DMS153 (cell line): ENCODE measurements around the gene TRPT1.

Source experiments
- DNase-seq: peaks from one replicate; lab custom pipeline; 2025; lab: John Stamatoyannopoulos, UW

Gene TRPT1

DNA sequence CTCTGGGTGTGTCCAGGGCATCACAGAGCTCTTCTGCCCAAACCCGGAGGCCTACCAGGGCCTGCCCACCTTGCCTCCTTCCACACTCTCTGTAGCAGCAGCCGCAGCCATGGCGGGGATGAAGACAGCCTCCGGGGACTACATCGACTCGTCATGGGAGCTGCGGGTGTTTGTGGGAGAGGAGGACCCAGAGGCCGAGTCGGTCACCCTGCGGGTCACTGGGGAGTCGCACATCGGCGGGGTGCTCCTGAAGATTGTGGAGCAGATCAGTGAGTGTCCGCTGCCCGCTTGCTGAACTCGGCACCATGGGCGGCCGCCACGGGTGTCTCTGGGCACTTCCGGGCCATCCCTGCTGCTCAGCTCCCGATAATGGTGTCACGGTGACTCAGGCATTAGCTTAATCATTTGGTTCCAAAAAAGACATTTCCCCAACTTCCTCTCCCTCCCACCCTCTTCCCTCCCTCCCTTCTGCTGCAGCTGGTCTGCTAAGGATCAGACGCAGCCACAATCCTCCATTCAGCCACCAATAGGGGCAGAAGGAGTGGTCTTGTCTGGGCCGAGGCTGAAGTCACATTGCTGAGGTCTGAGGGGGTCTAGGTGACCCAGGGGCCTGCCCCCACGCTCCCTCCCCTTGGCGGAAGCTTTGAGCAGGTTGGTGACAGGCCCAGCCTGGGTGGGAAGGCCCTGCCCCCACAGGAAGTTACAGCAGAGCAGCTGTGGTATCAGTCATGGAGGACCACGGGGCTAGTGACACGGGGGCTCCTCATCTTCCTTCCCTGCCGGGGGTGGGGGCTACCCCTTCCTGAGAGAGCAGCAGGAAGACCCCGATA lies 18.5 kb downstream of the TRPT1 start:
- no peak for DNase-seq

DNA sequence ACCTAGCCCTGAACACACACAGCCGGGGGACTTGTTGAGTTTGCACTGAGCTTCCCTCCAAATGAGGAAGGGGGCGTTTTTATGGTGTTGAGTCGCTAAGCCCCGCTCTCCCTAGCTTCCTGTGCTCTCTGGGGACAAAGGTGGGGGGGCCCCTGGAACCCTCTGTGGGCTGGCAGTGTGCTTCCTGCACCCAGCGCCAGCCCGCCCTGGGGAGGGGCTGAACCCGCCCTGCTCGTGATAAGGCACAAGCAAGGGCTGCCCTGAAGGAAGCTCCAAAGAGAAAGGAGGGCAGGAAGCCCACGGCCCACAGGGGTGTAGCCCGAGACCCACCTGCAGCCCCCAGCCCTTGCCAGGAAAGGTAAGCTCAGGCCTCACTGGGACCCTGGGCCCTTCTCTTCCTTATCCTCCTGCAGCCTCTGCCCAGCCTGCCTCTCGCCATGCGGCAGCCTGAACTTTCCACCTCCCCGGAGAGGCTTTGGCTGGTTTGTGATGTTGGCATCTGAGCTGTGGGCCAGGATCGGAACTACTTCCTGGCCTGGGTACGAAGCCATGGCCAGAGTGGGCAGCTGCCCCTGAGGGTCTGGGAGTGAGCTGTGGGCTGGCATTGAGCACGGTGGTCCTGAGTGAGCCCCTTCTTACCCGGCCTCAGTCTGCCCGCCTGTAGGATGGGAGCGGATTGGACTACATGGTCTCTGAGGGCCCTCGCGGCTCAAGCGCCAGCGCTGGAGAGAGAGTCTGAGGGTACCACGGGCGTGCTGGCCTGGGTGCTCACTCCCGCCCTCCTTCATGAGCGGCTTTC lies 19.3 kb downstream of the TRPT1 start, which contains the start of gene FERMT3:
Gene FERMT3, plus strand, starts transcription at position 265 of the 799 bp plus-strand sequence. CDS start 644 bp downstream, outside the sequence.
- no peak for DNase-seq

DNA sequence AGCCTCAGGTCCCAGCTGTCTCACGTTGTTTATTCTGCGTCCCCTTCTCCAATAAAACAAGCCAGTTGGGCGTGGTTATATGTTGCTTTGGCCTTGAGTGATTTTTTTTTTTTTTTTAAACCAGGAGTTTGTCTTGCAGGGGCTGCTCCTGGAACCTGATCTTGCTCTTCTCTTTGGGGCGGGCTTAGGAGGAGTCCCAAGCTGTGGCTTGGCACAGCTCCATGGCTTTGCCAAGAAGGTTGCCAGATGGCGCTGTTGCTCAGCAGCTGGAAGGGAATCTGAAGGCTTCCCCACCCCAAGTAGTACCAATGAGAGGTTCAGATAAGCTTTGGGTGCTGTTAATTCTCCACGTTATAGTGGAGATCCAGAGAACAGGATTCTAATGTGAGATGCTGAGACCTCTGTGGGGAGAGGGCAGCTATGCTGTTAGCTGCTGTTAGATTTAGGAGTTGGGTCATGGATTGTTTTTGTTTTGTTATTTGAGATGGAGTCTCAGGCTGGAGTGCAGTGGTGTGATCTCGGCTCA lies 21.5 kb downstream of the TRPT1 start:
- DNase-seq, result peak; percentile 71

DNA sequence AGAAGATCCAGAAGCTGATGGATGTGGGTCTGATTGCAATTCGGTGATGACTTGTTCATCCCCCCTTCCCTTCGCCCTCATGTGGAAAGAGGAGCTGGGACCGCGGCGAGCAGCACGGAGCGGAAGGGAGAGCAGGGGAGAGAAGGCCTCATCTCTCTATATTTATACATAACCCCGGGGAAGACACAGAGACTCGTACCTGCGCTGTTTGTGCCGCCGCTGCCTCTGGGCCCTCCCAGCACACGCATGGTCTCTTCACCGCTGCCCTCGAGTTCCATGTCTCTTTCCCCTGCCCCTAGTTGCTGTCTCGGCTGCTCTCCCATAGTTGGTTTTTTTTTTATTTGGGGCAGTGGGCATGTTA lies 21.9 kb downstream of the TRPT1 start:
- no peak for DNase-seq

DNA sequence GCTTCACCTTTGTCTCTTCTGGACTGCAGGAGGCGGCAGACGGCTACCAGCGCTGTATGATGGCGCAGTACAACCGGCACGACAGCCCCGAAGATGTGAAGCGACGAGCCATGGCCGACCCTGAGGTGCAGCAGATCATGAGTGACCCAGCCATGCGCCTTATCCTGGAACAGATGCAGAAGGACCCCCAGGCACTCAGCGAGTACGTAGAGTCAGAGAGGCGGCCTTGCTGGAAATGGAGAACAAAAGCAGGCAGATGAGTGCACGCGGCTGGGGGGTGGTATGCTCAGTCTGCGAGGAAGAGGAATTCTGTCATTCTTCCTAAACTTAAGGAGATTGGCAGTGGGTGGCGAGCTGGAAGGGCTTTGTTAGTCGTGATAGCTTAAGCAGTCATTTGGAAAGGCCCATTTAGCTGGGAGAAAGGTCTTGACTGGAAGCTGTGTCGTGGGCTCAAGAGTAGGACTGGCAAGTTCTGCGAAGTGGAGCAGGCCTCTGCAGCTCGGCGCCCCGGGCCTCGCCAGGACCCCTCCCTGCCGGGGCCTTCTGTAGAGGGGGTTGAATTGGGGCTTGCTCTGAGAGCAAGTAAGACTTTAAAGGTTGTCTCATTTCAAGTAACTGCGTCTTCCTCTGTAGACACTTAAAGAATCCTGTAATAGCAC lies 22.4 kb downstream of the TRPT1 start:
- no peak for DNase-seq

DNA sequence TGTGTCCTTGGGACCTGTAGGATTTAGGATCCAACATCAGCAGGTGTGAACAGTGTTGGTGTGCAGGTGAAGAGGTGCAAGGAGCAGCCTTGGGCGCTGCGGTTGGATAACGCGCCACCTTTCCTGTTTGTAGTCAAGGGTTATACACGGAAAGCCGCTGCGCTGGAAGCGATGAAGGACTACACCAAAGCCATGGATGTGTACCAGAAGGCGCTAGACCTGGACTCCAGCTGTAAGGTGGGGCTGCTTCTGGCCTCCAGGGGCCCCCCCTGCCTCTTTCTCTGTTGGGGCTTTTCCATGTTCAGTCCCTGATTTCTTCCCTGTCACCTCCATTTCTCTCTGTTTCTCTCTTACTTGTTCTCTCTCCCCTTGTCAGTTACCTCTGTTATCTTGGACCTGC lies 23.0 kb downstream of the TRPT1 start:
- DNase-seq, result no peak

DNA sequence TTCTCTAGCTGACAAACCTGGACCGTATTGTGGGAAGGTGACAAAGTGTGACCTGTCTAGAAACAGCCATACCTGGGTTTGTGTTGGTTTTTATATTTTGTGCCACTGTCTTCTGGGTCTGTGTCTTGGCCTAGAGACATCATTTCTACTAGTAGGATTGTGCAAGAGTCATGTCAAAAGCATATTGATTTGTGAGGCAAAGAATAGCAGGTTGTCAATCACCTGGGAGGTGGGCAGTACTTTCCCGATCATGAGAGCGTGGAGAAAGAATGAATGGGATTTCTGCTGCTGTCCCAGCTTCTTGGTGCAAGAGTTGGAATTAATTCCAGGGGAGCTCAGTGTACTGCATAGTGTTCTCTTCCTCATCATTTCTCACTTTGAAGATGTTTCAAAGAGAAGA lies 24.4 kb downstream of the TRPT1 start:
- DNase-seq, result no peak

DNA sequence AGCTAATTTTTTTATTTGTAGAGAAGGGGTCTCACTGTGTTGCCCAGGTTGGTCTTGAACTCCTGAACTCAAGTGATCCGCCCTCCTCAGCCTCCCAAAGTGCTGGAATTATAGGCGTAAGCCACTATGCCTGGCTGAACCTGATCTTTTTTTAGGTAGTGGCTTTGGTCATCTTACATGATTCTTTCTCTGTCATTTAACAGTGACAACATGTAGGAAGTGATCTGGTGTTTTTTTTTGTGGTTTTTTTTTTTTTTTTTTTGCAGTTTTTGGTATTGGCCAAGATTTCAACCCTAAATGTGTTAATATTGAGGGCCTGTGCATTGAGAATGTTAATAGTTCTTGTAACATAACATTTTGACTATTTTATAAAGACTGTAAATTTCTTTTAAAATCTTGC lies 27.5 kb downstream of the TRPT1 start:
- no peak for DNase-seq

DNA sequence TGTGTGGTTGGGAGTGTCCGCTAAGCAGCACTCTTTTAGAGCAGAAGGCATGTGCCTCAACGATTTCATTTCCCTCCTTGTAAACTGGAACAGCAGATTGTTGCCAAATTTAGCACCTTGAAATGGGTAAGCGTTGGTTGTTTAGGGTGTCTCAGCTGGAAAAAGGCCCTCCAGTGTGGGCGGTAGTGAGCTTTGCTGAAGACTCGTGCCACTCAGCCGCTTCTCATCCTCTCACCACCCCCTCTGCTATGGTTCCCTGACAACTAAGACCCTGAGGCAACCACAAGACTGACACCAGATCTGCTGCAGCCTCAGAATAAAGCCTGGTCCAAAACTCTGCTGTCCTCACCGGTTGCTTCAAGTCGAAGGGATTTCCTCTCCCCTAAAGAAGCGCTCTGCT lies 29.4 kb downstream of the TRPT1 start:
- DNase-seq, result no peak

DNA sequence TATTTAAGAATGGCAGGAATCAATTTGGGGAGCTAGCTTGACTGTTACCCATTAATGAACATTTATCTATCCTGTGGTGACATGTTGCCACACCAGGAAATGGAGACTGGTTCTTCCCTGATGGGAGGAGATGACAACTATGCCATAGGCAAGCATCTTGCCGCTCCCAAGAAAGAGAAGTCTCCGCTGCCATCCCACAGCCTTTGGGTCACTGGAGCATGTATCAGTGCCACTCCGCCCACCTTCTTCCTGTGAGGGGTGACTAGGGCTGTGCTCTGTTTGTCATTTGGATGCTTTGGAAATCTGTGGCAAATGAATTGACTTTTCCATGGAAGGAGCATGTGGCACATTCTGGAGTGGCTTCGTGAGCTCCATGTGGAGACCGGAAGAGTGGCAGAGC lies 33.6 kb downstream of the TRPT1 start:
- DNase-seq, result no peak

DNA sequence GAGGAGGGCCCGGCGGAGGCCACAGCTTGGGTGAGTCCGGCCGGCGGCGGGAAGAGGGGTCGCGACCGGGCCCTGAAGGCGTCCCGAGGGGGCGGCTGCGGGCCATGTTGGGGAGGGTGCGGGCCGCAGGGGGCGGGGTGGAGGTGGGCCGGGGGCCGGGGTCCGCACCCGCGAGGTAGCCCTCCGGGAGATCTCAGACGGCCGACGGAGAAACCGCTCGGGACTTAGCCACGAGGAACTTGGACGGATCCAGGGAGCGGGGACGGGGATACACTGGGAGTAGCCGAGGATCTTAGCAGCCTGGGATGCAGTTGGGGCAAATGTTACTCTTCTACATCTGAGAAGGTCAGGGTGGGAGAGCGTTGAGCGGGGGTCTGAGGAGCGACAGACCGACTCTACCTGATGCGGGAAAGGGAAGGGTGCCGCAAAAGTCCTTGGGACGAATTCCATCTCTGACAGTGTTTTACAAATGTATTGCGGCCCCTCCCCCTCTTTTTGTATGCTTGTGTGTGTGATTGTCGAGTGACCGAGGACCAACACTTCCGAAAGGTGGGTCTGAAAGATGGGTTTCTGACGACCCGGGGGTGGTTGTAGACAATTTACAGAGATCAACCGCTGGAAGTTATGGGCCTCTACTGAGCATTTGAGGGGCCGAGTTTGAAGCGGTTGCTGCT lies 39.4 kb downstream of the TRPT1 start:
- no peak for DNase-seq

DNA sequence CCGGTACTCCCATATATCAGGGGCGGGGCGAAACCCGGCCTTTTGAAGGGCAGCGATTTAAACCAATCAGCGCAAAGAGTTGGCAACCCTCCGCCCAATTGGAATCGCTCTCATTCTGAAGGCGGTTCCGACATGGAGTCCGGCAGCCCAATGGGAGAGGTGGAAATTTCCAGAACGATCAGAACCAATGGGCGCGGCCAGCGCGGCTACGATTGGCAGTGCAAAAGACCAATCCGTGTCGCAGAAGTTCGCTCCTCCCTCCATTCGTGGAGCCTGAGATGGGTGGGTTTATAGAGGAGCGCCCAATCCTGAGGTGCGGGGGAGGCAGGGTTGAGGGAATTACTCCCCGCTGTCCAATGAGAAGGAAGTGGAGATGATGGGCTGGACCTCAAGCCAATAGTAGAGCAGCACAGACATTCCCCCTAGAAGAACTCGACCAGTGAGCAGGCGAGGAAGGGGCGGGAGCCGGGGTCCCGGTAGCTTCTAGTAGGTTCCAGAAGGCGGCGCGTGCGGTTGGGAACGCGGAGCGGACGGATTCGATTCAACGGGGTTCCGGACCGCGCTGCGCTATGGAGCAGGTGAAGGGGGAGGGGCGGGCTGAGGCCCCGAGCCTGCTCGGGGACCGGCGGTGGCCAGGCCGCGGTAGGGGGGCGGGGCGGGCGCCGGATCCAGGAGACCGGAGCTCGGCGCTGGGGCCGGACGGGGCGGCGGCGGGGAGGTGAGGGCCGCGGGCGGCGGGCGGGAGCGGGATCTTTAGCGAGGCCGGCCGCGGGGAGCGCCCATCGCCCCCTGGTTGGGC lies 40.1 kb downstream of the TRPT1 start, which contains the start of gene STIP1:
Gene STIP1, plus strand, starts transcription at position 479 of the 799 bp plus-strand sequence. Its CDS starts 91 bp downstream, at position 570.
- peak; percentile 100 for DNase-seq

DNA sequence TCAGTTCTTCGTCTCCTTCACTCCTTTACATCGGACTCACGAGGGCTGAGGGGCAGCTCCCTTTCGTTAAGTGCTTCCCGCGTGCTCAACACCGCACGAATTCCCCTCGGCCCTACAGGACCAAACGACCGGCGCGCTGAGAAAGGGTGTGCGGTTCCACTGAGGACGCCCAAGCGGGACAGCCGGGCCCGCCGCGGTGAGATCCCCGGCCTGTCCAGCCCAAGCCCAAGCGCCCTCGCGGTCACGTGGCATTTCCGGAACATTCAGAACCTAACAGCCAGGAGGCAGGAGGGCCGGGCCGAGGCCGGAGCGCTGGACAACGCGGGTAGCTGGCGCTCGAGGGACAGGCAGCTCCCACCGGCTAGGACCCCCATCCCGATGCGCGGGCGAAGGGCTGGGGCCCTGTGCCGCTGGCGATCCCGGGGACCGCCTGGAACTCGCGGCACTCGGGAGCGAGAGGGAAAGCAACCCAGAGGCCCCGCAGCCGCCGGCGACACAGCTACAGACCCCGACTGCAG lies 40.8 kb downstream of the TRPT1 start:
- DNase-seq, result peak; percentile 45

DNA sequence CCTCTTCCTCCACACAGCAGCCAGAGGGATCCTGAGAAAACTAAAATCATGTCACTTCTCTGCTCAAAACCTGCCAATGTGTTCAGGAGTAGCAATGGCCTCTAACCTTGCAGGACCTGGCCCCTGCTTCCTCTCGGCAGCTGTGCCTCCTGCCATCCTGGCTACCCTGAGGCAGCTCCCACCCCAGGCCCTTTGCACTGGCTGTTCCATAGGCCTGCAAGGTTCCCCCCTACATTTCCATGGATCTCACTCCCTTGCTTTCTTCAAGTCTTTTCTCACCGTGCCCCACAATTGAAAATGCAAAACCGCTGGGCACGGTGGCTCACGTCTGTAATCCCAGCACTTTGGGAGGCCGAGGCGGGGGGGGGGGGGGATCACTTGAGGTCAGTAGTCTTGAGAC lies 42.1 kb downstream of the TRPT1 start:
- no peak for DNase-seq

DNA sequence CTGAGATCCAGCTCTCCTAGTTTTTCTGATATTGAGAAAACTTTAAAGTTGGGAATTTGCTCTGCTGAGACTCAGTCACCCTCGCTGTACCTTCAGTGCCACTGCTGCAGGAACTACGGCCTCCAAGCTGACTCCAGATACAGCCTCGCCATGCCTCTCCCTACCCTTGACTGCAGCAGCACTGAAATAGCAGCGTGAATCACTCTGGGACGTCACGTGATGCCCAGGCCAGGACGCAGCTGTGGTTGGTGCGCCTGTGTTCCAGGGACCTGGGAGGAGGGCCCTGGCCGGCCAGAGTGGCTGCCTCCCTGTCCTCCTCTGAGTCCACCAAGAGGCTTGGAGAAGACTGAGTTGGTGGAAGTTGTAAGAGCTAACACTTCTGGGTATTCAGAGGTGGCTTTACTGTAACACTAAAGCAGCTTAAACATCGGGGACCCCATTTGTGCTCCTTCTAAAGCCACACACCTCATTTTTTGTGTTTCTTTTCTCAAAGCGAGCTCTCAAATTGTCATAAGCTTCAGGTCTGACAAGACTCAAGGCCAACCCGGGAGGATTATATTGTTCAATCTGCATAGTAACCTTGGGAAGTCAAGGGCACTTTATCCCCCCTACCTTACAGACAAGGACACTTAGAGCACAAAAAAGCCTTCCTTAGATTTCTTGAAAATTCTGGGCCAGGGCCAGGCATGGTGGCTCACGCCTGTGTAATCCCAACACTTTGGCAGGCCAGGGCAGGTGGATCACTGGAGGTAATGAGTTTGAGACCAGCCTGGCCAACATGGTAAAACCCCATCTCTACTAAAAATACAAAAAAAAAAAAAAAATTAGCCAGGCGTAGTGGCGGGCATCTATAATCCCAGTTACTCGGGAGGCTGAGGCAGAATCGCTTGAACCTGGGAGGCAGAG lies 44.2 kb downstream of the TRPT1 start:
- peak; percentile 65 for DNase-seq

DNA sequence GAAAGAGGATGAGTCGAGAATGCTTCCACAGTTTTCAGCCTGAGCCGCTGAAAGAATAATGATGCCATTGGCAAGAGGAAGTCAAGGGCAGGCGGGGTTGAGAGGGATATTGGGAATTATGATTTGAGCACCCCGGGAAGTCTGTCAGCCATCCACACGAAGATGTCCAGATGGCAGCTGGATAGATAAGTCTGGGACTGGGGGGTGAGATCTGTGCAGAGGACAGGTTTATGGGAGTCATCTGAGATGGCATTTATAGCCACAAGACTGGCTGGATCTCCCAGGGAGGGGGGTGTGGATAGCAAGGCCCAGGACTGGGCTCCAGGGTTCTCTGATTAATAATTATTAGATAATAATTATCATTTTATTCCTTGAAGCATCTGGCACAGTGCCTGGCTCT lies 45.1 kb downstream of the TRPT1 start:
- no peak for DNase-seq

DNA sequence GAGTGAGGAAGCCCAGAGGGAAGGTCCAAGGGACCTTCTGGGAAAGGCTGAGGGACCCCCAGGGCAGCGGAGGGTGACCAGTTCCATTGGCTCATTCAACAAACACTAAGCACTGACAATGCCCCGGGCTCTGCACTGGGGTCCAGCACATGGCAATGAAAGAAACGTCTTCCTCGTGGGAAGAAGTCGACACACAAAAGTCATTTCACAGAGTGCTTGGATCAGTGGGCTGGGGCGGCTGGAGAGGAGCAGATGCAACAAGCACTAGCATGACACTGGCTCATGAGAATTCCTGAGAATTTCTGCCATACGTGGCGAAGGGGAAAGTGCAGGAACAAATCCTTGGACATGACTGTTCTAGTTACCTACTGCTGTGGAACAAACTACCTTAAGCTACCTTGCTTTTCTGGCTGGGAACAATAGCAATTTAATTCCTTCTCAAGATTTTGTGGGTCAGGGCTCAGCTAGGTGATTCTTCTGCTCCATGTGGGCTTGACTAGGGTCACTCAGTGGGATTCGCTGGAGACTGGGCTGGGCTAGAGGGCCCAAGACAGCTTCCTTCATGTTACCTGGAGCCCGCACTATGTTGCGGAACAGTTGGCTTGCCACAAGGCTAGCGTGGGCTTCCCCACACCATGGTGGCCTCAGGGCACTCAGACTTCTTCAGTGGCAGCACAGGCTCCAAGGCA lies 46.9 kb downstream of the TRPT1 start:
- no peak for DNase-seq

DNA sequence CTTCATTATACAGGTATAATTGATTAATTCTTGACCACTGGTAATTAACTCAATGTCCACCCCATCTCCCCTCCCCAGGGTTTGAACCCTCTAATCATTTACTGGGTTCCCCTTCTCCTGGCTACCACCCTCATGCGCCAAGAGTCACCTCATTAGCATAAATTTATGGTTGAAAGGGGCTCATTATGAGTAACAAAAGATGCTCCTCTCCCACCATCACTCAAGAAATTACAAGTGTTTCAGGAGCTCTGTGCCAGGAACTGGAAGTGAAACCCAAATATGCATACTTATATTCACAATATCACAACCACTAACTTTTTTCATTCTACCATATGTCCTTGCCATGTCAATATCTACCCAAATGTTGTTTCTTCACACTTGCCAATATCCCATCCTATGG lies 47.8 kb downstream of the TRPT1 start:
- DNase-seq, result no peak

DNA sequence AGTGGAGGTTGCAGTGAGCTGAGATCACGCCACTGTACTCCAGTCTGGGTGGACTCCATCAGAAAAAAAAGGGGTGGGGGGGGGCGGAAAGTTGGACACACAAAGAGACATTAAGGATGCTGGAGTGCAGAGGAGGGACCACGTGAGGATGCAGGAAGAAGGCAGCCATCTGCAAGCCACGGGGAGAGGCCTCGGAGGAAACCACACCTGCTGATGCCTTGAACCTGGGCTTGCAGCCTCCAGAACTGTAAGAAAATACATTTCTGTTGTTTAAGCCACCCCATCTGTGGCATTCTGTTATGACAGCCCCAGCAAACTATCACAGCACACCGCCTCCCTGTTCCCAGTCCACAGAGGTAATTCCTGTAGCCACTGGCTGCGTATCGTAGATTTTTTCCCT lies 49.2 kb downstream of the TRPT1 start:
- no peak for DNase-seq
